OCI-LY3 (cell line): ENCODE measurements around the gene BMP7.

Experiments used
- CTCF ChIP-seq: fragments of 200-600, 300-600 bp; sonication (generic); IDR thresholded peaks from 2 replicates; pipeline ENCODE4 v1.5.1; 2014; ENCODE audit warnings: antibody characterized with exemption, low read length, low read depth
- EZH2phosphoT487 ChIP-seq: fragments of 200-600 bp; shearing (Covaris generic); IDR thresholded peaks from 2 replicates; pipeline ENCODE4 v1.6.1; 2018; ENCODE audit warnings: antibody characterized with exemption, mixed run types, low read depth

GRCh38 chr20:57214427-57214826, 52.0 kb downstream of the BMP7 start:
- TF ChIP-seq CTCF (no peak), EZH2phosphoT487 (no peak)
